HG03097 (cell line): ENCODE results near the gene MID2.
"Not testable (repeated sequence)": the region's sequence is repeated elsewhere in the genome, so short reads cannot be mapped to it uniquely, and the experiment has no call there.

Experiments used
- ATAC-seq: cut with Tn5 transposase; IDR thresholded peaks from one replicate; pipeline ENCODE4 v1.9.1; 2021; ENCODE audit not compliant: unreplicated experiment, low FRiP score

The MID2 gene

DNA sequence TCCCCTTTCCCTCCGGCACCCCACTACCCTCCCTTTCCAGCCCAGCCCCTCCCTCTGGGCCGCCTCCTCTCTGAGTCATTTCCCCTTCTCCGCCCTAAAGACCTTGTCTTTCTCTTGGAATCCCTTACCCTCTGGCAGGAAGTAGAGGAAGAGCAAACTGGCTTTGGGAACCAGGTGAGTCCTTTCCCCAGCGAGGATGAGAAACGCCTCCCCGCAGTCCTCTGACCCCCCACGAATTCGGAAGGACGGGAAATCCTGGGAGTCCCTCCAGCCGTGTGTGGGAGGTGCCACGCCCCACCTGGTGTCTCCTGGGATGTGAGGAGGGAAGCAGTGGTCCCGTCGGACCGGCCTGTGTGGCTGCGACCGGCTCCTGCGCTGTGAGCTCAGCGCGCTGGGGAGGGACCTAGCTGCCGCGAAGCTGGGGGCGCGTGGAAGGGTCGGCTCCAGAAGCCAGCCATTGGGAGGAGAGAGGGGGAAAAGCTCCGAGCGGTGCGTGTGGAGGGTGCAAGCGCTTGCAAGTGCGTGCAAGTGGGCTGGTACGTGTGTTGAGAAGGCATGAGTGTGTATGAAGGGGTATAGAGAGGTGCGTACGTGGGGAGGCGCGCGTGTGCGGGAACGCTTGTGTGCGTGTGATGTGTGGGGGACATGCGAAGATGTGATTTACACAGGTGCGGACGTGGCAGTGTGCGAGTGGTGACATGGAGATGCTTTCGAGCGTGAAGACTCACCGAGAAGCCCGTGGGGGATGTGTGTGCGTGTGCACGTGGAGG is 110.2 kb downstream of the MID2 start:
- no peak for ATAC-seq

DNA sequence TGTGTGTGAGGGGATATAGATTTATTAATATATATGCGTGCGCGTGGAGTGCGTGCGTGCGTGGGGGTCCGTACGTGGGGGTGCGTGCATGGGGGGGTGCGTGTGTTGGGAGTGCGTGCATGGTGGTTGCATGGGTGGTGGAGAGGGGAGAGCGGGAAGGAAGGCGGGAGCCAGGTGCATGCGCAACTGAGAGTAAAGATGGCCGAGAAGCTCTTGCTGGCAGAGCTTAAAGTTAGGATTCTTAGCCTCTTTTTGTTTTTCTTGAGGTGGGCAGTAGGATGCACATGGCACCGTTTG is 110.7 kb downstream of the MID2 start:
- ATAC-seq, result no peak

DNA sequence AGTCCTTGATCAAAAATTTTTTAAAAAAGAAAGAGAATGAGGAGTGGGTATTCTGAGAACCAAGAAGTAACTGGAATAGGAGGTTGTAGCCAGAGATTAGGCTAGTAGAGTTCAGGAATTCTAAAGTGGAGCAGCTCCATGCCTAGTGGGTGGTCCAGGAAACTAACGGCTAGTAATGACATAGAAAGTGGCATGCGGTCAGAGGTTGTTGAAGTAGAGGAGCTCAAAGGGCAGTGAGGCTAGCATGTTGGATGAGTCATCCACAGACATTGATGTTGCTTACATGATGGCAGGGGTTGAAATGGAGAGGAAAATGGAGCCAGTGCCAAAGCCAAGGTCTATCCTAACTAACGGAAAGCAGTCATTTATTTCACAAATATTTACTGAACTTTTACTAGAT is 114.4 kb downstream of the MID2 start:
- ATAC-seq, result no peak

GRCh38 chrX:107955337-107955736 is 129.7 kb downstream of the MID2 start:
- not testable (repeated sequence) for ATAC-seq

DNA sequence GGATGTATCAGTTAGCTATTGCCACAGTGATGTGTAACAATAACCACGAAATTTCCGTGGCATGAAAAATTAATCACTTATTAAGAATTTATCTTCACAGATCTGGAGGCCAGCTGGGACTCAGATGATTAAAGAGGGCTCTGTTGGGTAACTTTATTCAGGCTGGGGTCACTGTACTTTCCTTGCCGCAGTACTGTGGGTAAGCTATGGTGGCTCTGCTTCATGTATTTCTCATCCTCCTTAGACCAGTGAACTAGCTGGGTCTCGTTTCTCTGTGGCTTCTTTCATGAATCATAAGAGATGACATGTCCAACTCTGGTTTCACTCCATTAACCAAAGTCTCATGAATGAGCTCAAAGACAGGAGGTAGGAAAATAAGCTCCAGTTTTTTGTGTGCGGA is 143.0 kb downstream of the MID2 start:
- peak; percentile 99 for ATAC-seq

DNA sequence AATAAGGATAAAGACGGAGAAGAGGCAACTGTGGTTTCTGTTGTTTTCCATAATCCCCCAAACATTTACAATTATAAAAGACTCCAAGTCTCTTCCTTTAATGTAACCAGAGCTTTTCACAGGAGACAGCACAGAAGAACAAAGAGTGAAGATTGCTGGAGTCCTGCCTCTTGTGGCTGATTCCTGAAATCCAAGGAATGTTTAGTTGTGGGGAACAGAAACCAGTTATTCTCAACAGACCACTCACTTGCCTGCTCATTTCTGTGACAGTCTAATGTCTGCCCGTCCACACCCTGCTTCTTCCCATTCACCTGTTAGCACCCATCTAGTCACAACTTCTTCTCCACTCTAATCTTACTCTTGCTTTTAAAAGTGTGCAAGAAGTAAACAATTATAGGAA is 144.4 kb downstream of the MID2 start:
- ATAC-seq, result no peak

DNA sequence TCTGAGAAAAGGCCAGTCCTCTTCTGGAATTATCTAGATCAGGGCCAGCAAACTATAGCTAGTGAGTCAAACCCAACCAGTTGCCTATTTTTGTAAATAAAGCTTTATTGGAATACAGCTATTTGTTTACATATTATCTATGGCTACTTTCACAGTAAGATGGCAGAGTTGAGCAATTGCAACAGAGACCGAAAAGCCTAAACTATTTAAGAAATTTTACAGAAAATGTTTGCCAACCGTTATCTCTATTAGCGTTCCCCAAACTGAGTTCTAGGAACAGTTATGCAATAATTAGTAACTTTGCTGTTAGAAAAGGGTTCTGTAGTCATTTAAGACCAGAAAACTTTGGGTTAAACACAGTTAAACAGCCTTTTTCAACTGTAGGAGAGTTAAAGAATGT is 146.0 kb downstream of the MID2 start:
- no peak for ATAC-seq
